K562 (cell line): ENCODE measurements around the gene ITGAL. TPM values are rescaled to one million over a fixed set of nuclear protein-coding genes. Genes with fewer than 3 reads are reported as not detected.
A peak's percentile ranks its signal among the peaks of the same experiment; 100 is the strongest.

Experiments used
- BRF1 ChIP-seq: IDR thresholded peaks from 3 replicates; pipeline ENCODE4 v1.6.1; 2011; ENCODE audit warnings: borderline replicate concordance, mild to moderate bottlenecking; ENCODE audit not compliant: insufficient read length; ENCODE audit errors: extremely low read depth
- GABPB2 ChIP-seq: fragments of 250-450 bp; sonication (Bioruptor Pico); conservative IDR thresholded peaks from 2 replicates; pipeline ENCODE4 v1.5.1; 2021; ENCODE audit warnings: mild to moderate bottlenecking
- HMGN3 ChIP-seq: IDR thresholded peaks from 2 replicates; pipeline ENCODE4 v1.6.1; 2011; ENCODE audit warnings: borderline replicate concordance, low read depth, mild to moderate bottlenecking, mixed read lengths, low read length; ENCODE audit not compliant: insufficient read length; ENCODE audit errors: extremely low read depth
- MAFK ChIP-seq: IDR thresholded peaks from 2 replicates; pipeline ENCODE4 v1.6.1; 2011; ENCODE audit warnings: low read length, improper control_type of control experiment
- MGA ChIP-seq: fragments of 450-650 bp; IDR thresholded peaks from 2 replicates; pipeline ENCODE4 v1.6.1; 2016; ENCODE audit warnings: mild to moderate bottlenecking, moderate library complexity
- MLLT1 ChIP-seq, 2 experiments: fragments of 450-650 bp; IDR thresholded peaks; 2 replicates each; pipeline ENCODE4 v1.6.1; 2016
- PHF8 ChIP-seq: fragments of 200-600 bp; sonication (generic); IDR thresholded peaks from 2 replicates; pipeline ENCODE4 v1.6.1; 2012; ENCODE audit warnings: mixed run types, mild to moderate bottlenecking, inconsistent platforms, low read length, moderate library complexity, borderline replicate concordance
- SMARCC2 ChIP-seq: fragments of 450-650 bp; IDR thresholded peaks from 2 replicates; pipeline ENCODE4 v1.6.1; 2017; ENCODE audit warnings: antibody characterized with exemption, moderate library complexity, mild to moderate bottlenecking, low read depth
- ZKSCAN3 ChIP-seq: fragments of 250-450 bp; sonication (Bioruptor Pico); IDR thresholded peaks from 2 replicates; pipeline ENCODE4 v1.4.0; 2020
- ZNF518B ChIP-seq: fragments of 250-450 bp; sonication (Bioruptor Pico); IDR thresholded peaks from 2 replicates; pipeline ENCODE4 v1.5.0; 2021; ENCODE audit warnings: mild to moderate bottlenecking, moderate library complexity
- polyA plus RNA-seq, 8 experiments: library from polyadenylated mRNA; depleted of rRNA in 4 of 8; stranded (reverse) in 5 of 8; unstranded in 3 of 8; fragments of >200 nt; fragmentation: Nextera tagmentation in 2 of 8; fragmentation: Illumina TruSeq in 1 of 8; extraction: Ambion mirVana in 2 of 8; extraction: Trizol in 1 of 8; gene quantifications; 2 replicates each; pipeline versions ENCODE4 v1.2.1 to v1.2.3, GENCODE V29; 2011 to 2014; ENCODE audit warnings: inconsistent platforms in 1 of 8, missing spikeins in 1 of 8
- total RNA-seq, 7 experiments: library from RNA; depleted of rRNA in 6 of 7; stranded (reverse); fragments of >200 nt in 6 of 7; fragmentation: Illumina TruSeq in 2 of 7; extraction: Trizol in 2 of 7; gene quantifications; 2 replicates each; pipeline versions ENCODE4 v1.2.1 to v1.2.3, GENCODE V29; 2011 to 2021; ENCODE audit warnings: low replicate concordance in 1 of 7

ITGAL gene
- total and polyA plus RNA-seq, 9 of the 15 experiments (the other 6 are each of a cell fraction or from before 2014, with no cell fraction given) = 0.01 to 0.53 TPM; not detected in 7

GRCh38 chr16:30535777-30536190, 63.2 kb downstream of the ITGAL start (continued):
- peak; percentile 83; the same call in 1 of the 2 replicates for TF ChIP-seq MGA
- no peak for TF ChIP-seq ZNF518B (CRISPR knock-in tag)
- TF ChIP-seq HMGN3 = no peak
- peak in 1 of 2 experiments; percentile 61; a peak in 2 of 4 replicates for TF ChIP-seq MLLT1 (IDR thresholded peaks at IDR 0.05)
- TF ChIP-seq BRF1 = no peak
- no peak for TF ChIP-seq MAFK
- TF ChIP-seq ZKSCAN3 (CRISPR knock-in tag) = no peak
- TF ChIP-seq GABPB2 (CRISPR knock-in tag) = no peak
- no peak for TF ChIP-seq SMARCC2
- TF ChIP-seq PHF8 = peak; percentile 40
